GM19025 (cell line): Measurements from ENCODE around the gene PXMP4.
"Not testable (repeated sequence)": the region's sequence is repeated elsewhere in the genome, so short reads cannot be mapped to it uniquely, and the experiment has no call there.

Experiments
- ATAC-seq: cut with Tn5 transposase; IDR thresholded peaks from one replicate; pipeline ENCODE4 v1.9.1; 2021; ENCODE audit warnings: mild to moderate bottlenecking, low read depth, moderate library complexity; ENCODE audit not compliant: unreplicated experiment

The PXMP4 gene

DNA sequence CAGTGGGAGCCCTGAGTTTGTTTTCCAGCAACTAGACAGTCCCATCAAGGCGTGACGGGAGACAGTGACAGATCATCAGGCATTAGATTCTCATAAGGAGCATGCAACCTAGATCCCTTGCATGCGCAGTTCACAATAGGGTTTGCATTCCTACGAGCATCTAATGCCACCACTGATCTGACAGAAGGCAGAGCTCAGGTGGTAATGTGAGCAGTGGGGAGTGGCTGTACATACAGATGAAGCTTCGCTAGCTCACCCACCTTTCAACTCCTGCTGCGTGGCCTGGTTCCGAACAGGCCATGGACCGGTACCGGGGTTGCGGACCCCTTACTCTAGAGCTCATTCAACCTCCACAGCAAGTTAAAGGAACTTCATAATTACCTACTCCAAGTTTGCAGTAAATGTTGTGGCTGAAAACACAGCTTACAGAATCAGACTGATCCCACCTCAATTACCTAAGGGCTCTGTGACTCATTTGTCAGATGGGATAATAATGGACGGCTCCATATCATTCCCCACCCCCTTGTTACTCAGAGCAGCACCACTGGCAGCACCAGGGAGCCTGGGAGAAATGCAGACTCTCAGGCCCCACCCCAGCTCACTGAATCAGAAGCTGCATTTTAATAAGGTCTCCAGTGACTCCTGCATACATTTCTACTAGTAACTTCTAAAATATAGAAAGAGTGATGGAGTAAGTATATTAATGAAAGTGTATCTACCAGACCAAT, 15.7 kb downstream of the PXMP4 start:
- no peak for ATAC-seq

DNA sequence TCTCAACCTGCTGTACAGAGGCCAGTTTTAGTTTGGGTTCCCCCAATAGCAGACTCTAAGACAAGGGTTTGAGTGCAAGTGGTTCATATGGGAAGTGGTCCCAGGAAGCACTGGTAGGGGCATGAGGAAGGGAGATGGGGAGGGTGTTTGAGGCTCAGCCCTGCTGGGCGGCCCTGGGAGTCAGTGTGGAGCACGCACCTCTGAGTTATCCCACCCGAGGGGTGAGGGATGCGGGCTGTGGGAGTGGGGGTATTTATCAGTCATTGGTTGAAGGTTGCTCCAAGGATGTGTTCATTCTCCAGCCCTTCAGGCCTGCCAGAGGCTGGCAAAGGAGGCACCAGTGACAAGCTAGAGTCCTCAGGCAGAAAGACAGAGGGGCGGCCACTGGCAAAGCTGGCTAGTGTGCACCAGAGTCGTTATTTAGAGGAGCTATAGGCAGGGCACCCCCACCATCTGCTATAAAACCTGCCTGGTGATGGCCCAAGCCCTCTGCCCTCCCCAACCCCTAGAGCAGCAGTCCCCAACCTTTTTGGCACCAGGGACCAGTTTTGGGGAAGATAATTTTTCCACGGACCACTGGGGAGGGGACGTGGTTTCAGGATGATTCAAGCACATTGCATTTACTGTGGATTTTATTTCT, 16.5 kb downstream of the PXMP4 start:
- ATAC-seq, result no peak

DNA sequence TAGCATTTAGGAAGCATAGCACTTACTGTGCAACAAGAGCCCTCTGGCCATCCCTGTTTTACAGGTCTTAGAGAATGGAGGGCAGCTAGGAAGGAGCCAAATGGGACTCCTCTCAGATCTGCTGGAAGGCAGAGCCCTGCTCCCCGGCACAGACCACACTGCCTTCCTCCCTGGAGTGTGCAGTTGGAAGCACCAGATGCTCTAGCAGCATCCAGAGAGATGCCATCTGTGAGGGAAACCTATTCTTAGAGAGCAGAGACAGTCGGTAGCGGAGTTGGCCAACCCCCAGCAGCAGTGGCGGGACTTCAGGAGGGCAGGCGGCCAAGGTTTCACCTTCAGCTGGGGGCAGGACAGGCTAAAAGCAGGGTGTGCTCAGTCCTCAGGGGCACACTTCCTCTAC, 17.2 kb downstream of the PXMP4 start:
- no peak for ATAC-seq

DNA sequence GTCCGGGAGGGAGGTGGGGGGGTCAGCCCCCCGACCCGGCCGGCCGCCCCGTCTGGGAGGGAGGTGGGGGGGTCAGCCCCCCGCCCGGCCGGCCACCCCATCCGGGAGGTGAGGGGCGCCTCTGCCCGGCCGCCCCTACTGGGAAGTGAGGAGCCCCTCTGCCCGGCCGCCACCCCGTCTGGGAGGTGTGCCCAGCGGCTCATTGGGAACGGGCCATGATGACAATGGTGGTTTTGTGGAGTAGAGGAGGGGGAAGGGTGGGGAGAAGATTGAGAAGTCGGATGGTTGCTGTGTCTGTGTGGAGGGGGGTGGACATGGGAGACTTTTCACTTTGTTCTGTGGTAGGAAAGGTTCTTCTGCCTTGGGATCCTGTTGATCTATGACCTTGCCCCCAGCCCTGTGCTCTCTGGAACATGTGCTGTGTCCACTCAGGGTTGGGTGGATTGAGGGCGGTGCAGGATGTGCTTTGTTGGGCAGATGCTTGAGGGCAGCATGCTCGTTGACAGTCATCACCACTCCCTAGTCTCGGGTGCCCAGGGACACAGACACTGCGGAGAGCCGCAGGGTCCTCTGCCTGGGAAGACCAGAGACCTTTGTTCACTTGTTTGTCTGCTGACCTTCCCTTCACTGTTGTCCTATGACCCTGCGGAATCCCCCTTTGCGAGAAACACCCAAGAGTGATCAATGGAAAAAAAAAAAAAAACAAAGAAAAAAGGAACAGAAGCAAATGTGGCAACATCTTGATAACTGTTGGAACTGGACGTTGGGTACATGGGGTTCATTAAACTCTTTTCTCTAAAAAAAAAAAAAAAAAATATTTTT, 18.3 kb downstream of the PXMP4 start:
- no peak for ATAC-seq

DNA sequence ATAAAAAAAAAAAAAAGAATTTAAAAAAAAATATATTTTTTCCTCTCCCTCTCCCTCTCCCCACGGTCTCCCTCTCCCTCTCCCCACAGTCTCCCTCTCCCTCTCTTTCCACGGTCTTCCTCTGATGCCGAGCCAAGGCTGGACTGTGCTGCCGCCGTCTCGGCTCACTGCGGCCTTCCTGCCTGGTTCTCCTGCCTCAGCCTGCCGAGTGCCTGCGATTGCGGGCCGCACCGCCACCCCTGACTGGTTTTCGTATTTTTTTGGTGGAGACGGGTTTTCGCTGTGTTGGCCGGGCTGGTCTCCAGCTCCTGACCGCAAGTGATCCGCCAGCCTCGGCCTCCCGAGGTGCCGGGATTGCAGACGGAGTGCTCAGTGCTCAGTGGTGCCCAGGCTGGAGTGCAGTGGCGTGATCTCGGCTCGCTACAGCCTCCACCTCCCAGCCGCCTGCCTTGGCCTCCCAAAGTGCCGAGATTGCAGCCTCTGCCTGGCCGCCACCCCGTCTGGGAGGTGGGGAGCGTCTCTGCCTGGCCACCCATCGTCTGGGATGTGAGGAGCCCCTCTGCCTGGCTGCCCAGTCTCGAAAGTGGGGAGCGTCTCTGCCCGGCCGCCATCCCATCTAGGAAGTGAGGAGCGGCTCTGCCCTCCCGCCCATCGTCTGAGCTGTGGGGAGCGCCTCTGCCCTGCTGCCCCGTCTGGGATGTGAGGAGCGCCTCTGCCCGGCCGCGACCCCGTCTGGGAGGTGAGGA, 19.2 kb downstream of the PXMP4 start:
- ATAC-seq, result not testable (repeated sequence)

DNA sequence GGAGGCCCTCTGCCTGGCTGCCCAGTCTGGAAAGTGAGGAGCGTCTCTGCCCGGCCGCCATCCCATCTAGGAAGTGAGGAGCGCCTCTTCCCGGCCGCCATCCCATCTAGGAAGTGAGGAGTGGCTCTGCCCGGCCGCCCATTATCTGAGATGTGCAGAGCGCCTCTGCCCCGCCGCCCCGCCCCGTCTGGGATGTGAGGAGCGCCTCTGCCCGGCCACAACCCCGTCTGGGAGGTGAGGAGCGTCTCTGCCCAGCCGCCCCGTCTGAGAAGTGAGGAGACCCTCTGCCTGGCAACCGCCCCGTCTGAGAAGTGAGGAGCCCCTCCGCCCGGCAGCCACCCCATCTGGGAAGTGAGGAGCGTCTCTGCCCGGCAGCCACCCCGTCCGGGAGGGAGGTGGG, 21.1 kb downstream of the PXMP4 start:
- not testable (repeated sequence) for ATAC-seq

DNA sequence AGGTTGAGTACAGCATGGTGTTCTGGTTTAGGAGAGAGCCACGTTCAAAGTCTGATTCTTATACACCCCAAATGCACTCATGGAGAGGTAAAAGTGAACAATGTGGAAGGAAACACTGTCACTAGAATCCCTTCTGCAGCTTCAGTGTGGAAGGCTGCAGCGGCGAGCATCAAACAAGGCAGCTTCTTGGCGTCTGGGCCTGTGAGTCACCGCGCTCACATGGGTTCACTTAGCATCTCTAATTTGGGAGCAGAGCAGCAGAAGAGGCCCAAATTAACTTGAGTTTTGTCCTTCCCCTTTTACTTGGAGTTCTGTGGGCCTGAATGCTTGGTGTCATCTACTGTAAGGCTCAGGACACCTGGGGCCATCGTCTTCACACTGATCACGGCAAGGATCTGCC, 23.0 kb downstream of the PXMP4 start:
- ATAC-seq, result no peak

DNA sequence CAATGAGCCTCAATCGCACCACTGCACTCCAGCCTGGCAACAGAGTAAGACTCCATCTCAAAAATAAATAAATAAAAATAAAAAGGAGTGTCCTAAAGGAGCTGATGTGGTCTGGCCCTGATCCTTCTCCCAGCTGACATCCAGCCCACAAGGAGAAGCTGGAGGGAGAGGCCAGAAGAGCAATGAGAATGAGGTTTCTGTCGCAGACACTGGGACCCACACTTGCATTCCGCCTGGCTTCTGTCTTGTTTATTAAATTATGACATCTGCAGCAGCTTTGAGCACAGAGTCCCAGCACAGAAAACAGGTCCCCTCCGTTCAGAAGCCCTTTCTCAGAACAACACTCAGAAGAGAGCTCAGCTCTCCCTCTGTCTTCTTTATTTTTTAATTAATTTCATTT, 23.7 kb downstream of the PXMP4 start:
- no peak for ATAC-seq

DNA sequence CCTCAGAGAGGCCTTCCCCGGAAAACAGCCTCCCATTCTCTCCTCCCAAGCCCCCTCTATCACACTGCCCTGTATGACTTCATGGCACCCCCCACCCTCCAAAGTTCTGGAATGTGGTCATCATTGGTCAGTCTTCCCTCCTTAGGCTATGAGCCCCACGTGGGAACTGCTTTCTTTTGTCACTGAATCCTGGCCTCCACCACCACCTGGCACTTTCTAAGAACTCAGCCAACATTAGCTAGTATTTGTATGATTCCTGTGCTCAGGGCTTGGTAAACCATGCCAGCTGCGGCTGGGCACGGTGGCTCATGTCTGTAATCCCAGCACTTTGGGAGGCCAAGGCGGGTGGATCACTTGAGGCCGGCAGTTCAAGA, 25.5 kb downstream of the PXMP4 start:
- no peak for ATAC-seq

DNA sequence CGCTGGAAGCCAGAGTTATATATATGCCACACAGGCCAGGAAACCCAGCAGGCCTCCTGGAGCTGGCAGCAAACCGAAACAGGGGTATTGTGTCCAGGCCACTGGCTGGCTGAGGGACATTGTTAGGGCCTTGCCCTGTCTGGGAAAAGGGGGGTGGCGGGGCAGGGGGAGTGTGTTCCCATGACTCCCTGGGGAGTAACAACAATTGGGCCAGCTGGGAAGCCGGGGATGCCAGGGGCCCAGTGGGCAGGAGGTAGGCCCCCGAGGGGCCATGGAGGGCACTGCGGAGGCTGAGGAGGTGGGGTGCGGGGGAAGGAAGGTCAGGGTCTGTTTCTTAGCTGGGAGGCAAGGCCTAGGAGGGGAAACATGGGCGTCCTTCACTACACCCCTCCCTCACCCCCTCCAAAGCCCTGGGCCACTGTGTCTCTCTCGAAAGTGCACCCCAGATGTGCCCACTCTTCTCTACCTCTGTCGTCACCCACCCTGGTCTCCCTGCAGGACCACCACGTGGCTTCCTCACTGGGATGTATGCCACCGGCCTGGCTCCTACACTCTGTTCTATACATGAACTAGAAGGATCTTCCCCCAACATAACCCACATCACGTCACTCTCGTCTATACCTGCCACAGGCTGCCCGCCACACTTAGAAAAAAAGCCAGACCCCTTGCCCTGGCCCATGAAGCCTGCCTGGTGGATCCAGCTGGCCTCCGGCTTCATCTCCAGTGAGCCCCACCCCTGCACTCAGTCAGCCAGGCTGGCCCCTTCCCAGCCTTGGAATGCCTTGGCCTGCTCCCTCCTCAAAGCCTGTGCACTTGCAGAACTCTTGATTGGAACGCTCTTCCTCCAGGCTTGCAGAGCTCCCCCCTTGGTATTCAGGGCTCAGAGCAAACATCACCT, 26.1 kb downstream of the PXMP4 start:
- no peak for ATAC-seq

DNA sequence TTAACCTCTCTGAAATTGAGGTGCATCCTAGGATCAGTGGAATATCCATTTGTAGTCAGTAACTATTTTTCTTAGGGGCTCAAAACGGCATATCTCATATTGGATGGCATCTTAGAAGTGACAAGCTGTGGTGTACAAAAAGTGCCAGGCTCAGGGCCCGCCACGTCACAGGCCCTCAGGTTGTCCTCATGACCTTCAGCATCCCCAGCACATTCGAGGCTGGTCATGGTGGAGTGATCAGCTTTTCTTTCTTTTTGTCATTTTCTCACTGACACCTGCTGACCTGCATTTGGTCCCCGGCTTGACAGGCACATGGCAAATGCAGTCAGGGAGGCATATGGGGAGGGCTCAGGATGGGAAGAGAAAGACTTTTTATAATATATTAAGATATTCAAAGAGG, 26.8 kb downstream of the PXMP4 start:
- no peak for ATAC-seq

DNA sequence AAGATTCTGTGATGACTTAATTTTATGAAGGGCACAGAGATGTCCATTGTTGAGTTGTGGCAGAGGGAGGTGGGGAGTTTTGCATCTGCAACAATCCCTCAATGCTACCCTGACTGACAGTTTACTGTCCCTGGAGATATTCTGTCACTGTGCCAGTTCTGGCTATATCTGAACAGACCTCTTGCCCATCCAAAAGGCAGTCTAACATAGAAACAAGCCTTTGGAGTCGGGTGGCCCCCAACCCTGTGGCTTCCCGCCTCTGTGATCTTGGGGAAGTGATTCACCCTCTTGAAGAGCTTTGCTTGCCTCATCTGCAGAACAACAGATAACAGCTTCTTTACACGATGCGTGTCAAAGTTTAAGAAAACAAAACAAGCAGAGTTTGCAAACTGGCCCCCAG, 30.1 kb downstream of the PXMP4 start:
- ATAC-seq, result no peak

DNA sequence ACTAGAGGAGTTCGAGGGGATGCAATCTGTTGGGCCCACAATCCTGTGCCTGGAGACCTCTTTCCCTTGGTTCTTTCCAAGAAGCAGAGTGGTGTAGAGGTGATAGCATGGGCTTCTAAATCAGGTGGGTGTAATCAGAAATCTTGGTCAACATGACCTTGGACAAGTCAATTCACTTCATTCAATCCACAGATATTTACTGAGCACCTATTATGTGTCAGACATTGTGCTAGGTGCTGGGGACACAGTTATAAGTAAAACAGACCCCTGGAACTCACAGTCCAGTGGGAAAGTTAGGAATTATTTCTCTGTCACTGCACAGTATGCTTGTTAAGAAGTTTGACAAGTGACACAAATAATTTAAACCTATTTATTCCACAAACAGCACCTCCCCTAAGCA, 30.6 kb downstream of the PXMP4 start:
- no peak for ATAC-seq

DNA sequence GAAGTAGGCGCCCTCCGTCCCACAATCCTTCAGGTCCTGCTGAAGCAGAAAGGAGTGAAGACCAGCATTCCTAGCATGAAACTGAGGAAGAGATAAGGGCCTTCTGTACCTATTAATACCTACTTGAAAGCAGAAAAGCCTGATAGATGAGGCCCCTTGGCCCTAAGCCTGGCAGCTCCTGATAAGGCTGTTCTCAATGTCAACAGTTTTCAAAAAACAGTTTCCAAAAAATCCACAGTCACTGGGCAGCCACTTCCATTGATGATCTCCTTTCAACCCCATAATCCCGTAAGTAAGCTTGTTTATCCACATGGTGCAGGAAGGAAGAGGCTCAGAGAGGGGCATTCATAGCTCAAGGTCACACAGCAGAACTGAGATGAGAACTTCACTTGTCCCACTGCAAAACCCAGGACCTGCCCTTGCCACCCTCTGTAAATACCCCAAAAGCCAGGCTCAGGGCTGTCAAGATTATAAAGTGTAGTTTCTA, 31.1 kb downstream of the PXMP4 start:
- ATAC-seq, result no peak

DNA sequence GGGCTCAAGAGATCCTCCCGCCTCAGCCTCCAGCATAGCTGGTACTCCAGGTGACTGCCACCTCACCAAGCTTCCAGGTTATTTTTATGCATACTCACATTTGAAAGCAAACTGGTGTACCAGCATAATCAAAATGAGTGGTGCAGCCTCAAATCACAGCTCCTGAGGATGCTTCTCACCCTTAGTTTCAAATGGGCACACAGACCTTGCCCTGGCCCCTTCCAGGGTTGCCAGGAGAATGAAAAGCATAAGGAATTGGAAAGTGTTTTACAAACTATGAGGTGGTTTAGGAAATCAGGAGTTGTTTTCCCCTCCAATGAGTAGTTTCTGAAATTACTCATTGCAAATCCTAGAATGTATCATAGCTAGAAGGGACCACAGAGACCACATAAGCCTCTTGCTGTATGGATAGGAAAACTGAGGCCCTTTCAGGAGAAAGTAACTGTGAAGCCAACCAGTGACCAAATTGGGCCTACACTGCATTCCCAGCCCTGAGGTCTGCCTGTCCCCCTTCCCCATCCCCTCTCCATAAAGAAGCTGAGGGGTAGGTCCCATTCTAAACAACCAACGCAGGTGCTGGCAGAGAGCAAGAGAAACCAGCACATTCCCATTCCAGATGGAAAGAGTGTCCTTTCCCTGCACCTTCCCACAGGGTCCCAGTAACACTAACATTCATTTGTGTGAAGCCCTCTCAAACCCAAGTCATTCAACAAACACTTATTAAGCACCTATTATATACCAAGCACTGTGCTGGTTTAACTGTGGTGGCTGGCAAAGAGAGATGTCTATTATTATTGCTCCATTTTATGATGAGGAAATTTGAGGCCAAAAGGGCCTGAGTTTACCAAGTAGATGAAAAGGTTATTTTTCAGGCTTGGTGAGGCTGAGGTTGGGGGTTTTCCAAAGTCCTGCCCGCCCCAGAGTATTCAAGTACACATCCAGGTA, 31.8 kb downstream of the PXMP4 start:
- ATAC-seq, result no peak

DNA sequence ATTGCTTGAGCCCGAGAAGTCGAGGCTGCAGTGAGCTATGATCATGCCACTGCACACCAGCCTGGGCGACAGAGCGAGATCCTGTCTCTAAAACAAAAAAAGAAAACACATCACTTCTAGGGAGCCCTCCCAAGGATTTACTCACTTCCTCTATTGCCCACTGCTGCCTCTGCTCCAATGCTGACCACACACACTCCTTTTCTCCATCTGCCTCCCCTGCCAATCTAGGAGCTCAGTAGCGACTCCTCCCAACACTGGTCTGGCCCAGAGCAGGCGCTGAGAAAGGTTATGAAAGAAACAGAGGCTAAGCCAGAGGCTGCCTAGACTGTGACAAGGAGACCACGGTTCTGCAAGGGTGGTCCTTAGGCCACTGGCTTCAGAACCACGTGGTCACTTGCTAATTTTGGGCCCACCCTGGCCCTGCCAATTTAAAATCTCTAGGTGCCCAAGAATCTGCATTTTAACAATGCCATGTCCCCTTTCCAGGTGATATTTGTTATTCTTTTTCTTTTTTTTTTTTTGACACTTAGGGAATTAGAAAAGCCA, 32.7 kb downstream of the PXMP4 start:
- ATAC-seq, result no peak

DNA sequence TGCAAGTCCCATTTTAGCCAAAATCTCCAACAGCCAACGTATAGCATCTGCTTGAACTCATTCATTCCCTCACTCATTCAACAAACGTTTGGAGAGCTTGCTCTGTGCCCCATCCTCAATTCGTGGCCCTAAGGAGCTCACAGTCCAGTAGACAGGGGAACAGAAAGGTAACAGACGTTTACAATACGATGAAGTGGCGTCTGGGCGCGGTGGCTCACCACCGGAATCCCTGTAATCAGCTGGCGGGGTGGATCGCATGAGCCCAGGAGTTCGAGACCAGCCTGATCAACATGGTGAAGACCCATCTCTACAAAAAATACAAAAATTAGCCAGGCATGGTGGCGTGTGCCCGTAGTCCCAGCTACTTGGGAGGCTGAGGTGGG, 33.1 kb downstream of the PXMP4 start:
- no peak for ATAC-seq
